22Rv1 (cell line): Measurements from ENCODE around the gene MAEA.

Experiments
- H3K27ac ChIP-seq: fragments of 450-650 bp; 2 replicates; pipeline ENCODE4 v1.5.1; 2017
- ZFX ChIP-seq: fragments of 450-650 bp; IDR thresholded peaks from 2 replicates; pipeline ENCODE4 v1.6.1; 2017; ENCODE audit warnings: antibody characterized with exemption, borderline replicate concordance
- TF ChIP-seq, protein P1 (sequence below): fragments of 450-650 bp; IDR thresholded peaks from 2 replicates; pipeline ENCODE4 v1.5.1; 2017; ENCODE audit warnings: mild to moderate bottlenecking

The MAEA gene

DNA sequence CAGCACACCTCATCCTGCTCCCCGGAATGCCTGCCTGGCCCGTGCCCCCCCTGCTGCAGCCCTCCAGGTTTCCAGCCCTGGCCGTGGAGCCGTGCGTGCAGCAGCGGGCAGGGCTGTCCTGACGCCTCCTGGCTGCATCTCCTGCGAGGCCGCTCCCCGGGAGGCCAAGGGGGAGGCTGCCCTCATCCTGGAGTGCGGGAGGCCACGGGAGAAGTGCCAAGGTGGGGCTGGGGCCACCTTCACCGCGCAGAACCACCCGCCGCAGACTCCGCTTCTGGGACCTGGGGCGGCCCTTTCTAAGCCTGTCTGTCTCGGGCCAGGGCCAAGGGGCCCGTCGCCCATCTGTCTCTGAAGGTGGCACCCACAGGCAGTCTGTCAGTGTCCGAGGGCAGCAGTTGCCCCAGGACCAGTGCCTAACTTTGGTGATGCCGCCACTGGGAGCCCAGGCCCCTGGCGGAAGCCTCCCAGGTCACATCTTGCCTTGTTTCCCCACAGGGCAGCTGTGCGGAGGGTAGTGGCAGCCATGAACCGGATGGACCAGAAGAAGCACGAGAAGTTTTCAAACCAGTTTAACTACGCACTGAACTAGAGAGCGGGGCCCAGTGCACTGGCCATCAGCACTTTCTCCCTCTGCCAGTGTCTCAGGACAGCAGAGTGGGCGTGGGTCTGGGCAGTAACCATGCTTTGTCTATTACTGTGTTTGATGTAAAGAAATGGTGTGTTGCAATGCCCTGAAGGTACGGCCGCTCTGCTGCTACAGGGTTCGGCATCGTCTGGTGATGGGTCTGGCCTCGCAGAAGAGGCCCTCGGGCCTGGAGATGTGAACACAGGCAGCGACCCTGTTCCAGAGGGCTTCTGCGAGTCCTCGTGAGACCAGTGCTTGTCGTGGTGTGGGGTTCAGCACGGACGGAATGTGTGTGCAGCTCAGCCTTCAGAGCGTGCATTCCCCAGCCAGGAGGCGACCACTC lies 96.0 kb downstream of the MAEA start:
- no peak overlapping the region for H3K27ac ChIP-seq

More for the DNA sequence above, 96.0 kb downstream of the MAEA start:
- TF ChIP-seq, protein P1, sequence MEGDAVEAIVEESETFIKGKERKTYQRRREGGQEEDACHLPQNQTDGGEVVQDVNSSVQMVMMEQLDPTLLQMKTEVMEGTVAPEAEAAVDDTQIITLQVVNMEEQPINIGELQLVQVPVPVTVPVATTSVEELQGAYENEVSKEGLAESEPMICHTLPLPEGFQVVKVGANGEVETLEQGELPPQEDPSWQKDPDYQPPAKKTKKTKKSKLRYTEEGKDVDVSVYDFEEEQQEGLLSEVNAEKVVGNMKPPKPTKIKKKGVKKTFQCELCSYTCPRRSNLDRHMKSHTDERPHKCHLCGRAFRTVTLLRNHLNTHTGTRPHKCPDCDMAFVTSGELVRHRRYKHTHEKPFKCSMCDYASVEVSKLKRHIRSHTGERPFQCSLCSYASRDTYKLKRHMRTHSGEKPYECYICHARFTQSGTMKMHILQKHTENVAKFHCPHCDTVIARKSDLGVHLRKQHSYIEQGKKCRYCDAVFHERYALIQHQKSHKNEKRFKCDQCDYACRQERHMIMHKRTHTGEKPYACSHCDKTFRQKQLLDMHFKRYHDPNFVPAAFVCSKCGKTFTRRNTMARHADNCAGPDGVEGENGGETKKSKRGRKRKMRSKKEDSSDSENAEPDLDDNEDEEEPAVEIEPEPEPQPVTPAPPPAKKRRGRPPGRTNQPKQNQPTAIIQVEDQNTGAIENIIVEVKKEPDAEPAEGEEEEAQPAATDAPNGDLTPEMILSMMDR, result no peak
- TF ChIP-seq ZFX, result no peak
